Keratinocyte (primary cell): ENCODE results near the gene VRK2. TPM values are rescaled to one million over a fixed set of nuclear protein-coding genes. Genes with fewer than 3 reads are reported as not detected.
"Not testable (repeated sequence)": the region's sequence is repeated elsewhere in the genome, so short reads cannot be mapped to it uniquely, and the experiment has no call there.

Experiments
- DNase-seq: peaks from one replicate; pipeline ENCODE4 v3.0.0-alpha.2; 2011; ENCODE audit warnings: low read depth, missing footprints, low spot score
- FAIRE-seq: peaks from 2 replicates; lab custom pipeline; 2011; peaks lifted over from hg19 to GRCh38; lab: Jason Lieb, UNC
- H2AFZ ChIP-seq: 2 replicates; pipeline ENCODE4 v1.6.0; 2012; ENCODE audit warnings: low read length, control low read depth, inconsistent platforms; ENCODE audit not compliant: control insufficient read depth
- H3K27ac ChIP-seq: 2 replicates; pipeline ENCODE4 v1.5.1; 2011; ENCODE audit warnings: low read length; ENCODE audit not compliant: control insufficient read depth, insufficient read depth
- H3K27me3 ChIP-seq: 3 replicates; pipeline ENCODE4 v1.6.0; 2011; ENCODE audit warnings: low read length; ENCODE audit not compliant: control insufficient read depth, insufficient read depth; ENCODE audit errors: extremely low read depth
- H3K36me3 ChIP-seq, 2 experiments: 2 replicates in 1 of 2; 3 replicates in 1 of 2; pipeline ENCODE4 v1.5.1; 2011; ENCODE audit warnings: low read length in 2 of 2, mild to moderate bottlenecking in 1 of 2; ENCODE audit not compliant: control insufficient read depth in 2 of 2, insufficient read depth in 2 of 2; ENCODE audit errors: extremely low read depth in 1 of 2
- H3K4me1 ChIP-seq: 3 replicates; pipeline ENCODE4 v1.5.1; 2011; ENCODE audit warnings: low read length; ENCODE audit not compliant: control insufficient read depth, insufficient read depth; ENCODE audit errors: extremely low read depth
- H3K4me2 ChIP-seq: 3 replicates; pipeline ENCODE4 v1.6.0; 2011; ENCODE audit warnings: low read depth, low read length; ENCODE audit not compliant: control insufficient read depth, insufficient read depth; ENCODE audit errors: extremely low read depth
- H3K4me3 ChIP-seq, 3 experiments: fragments of 200-600 bp in 1 of 3; sonication (generic) in 1 of 3; 2 replicates in 2 of 3; 3 replicates in 1 of 3; pipeline ENCODE4 v1.5.1; 2011 to 2016; ENCODE audit warnings: low read length in 3 of 3, mild to moderate bottlenecking in 3 of 3, control low read depth in 2 of 3, inconsistent platforms in 1 of 3, low read depth in 1 of 3, mixed read lengths in 1 of 3, mixed run types in 1 of 3, moderate library complexity in 1 of 3; ENCODE audit not compliant: control insufficient read depth in 2 of 3, insufficient read depth in 2 of 3; ENCODE audit errors: extremely low read depth in 1 of 3
- H3K79me2 ChIP-seq: 2 replicates; pipeline ENCODE4 v1.6.0; 2012; ENCODE audit warnings: low read length; ENCODE audit not compliant: control insufficient read depth, insufficient read depth
- H3K9ac ChIP-seq: 3 replicates; pipeline ENCODE4 v1.6.0; 2011; ENCODE audit warnings: low read length; ENCODE audit not compliant: control insufficient read depth, insufficient read depth; ENCODE audit errors: extremely low read depth
- H3K9me1 ChIP-seq: 3 replicates; pipeline ENCODE4 v1.6.0; 2011; ENCODE audit warnings: low read length; ENCODE audit not compliant: control insufficient read depth, insufficient read depth; ENCODE audit errors: extremely low read depth
- H3K9me3 ChIP-seq: 2 replicates; pipeline ENCODE4 v1.5.1; 2012; ENCODE audit warnings: low read depth, low read length; ENCODE audit not compliant: control insufficient read depth
- H4K20me1 ChIP-seq: 3 replicates; pipeline ENCODE4 v1.6.0; 2011; ENCODE audit warnings: low read length; ENCODE audit not compliant: control insufficient read depth, insufficient read depth; ENCODE audit errors: extremely low read depth
- dilution Hi-C: fragments of 300-500 bp; cut with MboI; formaldehyde crosslinking; loops from one replicate; pipeline ENCODE4 v1.7.0; 2020; ENCODE audit warnings: low sequenced_read_pairs; ENCODE audit not compliant: extremely low pct_ligation_motif_present
- polyA plus RNA-seq, 5 experiments: library from polyadenylated mRNA; depleted of rRNA in 3 of 5; stranded (reverse) in 3 of 5; stranded (forward) in 1 of 5; unstranded in 1 of 5; fragments of >200 nt; gene quantifications; 1 replicate in 1 of 5; 2 replicates in 3 of 5; 3 replicates in 1 of 5; pipeline versions ENCODE4 v1.2.1 to v1.2.3, GENCODE V29; 2011 to 2012; ENCODE audit warnings: missing spikeins in 2 of 5, low read depth in 1 of 5, low replicate concordance in 1 of 5

VRK2 gene
- polyA plus RNA-seq, 1 donor (not counting 4 experiments of a cell fraction or from before 2014, with no cell fraction given): 27.6 TPM

DNA sequence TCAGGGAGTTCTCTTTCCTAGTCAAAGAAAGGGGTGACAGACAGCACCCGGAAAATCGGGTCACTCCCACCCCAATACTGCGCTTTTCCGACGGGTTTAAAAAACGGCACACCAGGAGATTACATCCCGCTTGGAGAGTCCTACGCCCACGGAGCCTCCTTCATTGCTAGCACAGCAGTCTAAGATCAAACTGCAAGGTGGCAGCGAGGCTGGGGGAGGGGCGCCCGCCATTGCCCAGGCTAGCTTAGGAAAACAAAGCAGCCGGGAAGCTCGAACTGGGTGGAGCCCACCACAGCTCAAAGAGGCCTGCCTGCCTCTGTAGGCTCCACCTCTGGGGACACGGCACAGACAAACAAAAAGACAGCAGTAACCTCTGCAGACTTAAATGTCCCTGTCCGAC lies 125.2 kb downstream of the VRK2 start:
- H3K79me2 ChIP-seq, H3K27ac ChIP-seq, H3K27me3 ChIP-seq, H3K9ac ChIP-seq, dilution Hi-C loops, H4K20me1 ChIP-seq, H3K9me3 ChIP-seq, H3K4me3 ChIP-seq, H3K4me2 ChIP-seq, H2AFZ ChIP-seq, H3K36me3 ChIP-seq, H3K9me1 ChIP-seq, H3K4me1 ChIP-seq, DNase-seq, FAIRE-seq: not testable (repeated sequence)

DNA sequence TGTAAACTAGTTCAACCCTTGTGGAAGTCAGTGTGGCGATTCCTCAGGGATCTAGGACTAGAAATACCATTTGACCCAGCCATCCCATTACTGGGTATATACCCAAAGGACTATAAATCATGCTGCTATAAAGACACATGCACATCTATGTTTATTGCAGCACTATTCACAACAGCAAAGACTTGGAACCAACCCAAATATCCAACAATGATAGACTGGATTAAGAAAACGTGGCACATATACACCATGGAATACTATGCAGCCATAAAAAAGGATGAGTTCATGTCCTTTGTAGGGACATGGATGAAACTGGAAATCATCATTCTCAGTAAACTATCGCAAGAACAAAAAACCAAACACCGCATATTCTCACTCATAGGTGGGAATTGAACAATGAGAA lies 130.6 kb downstream of the VRK2 start:
- H3K27me3 ChIP-seq, H3K4me2 ChIP-seq, H3K9me3 ChIP-seq, H4K20me1 ChIP-seq, H3K9me1 ChIP-seq, H3K4me1 ChIP-seq, H3K27ac ChIP-seq, H2AFZ ChIP-seq, H3K4me3 ChIP-seq, dilution Hi-C loops, H3K79me2 ChIP-seq, H3K9ac ChIP-seq, H3K36me3 ChIP-seq, FAIRE-seq, DNase-seq: not testable (repeated sequence)

DNA sequence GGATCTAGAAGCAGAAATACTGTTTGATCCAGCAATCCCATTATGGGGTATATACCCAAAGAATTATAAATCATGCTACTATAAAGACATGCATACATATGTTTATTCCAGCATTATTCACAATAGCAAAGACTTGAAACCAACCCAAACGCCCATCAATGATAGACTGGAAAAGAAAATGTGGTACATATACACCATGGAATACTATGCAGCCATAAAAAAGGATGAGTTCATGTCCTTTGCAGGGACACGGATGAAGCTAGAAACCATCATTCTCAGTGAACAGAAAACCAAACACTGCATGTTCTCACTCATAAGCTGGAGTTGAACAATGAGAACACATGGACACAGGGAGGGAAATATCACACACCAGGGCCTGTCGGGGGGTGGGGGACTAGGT lies 133.6 kb downstream of the VRK2 start:
- H3K4me1 ChIP-seq, DNase-seq, H3K79me2 ChIP-seq, dilution Hi-C loops, H3K9me1 ChIP-seq, H3K36me3 ChIP-seq, H3K4me3 ChIP-seq, H3K4me2 ChIP-seq, H3K27me3 ChIP-seq, H2AFZ ChIP-seq, H3K9me3 ChIP-seq, FAIRE-seq, H4K20me1 ChIP-seq, H3K9ac ChIP-seq, H3K27ac ChIP-seq: not testable (repeated sequence)
